ENCODE measurements around the gene CNNM4.

CNNM4 gene

GRCh38 chr2:96837575-96837974 is 76.9 kb downstream of the CNNM4 start:
- no peak for DNase-seq

DNA sequence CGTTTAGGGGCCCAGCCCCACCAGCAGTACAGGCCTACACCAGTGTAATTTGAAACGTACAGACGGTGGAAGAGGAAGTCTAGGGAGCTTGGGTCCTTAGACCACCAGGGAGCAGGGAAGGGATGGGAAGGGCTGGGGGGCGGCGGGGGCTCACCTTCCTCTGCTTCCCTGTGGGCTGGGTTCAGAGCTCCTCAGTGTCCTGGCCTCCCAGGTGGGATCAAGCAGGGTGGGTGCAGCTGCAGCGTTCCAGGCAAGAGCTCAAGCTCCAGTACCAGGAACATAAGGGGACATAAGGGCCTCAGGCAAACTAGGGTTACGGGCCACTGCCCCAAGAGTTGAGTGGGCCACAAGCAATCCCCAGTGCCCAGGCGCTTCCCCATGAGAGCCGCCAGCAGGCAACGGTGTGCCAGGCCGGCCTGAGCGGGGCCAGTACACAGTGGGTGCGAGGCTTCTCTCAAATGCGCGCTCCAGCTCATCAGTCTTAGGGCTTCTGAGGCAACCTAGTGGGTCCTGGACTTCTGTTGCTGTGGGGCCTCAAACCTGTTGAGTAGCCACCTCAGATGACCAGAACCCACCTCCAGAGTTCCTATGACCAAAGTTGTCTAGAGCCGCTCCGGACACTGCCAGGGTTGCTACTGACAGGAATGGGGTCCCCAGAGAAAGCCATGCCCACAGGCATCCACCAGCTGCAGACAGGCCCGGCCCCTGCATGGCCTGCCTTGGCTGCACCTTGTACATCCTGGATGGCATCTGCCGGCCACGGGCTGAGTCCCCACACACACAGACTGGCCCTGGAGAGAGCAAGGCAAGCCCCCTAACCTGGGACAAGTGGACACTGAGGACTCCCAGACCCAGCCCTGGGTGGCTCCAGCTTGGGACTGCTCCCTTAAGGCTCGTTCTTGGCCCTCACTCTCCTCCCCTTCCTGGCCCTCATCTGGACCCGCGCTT is 77.9 kb downstream of the CNNM4 start:
- no peak for DNase-seq

DNA sequence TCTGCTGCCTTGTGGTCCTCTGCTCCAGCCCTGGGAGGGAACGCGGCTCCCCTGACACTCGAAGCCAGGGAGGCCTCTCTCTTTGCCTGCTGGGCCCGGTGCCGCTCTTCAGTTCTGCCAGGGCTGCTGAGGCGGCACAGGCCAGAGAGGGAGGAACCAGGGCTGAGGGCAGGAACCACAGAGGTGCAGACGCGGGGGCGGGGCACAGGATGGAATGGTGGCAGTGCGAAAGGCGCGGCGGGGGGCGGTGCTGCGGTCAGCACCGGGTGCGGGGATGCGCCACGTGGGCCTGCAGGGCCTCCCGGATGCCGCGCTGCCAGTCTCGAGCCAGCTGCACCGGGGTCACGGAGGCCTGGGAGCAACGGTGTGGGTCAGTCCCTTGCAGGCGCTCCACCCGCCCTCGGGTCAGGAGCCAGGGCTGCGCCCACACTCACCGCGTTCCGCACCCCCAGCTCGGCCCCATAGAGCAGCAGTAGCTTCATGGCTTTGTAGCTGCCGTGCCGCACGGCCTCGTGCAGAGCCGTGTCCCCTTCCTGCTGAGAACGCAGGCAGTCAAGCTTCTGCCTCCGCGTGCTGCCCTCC is 78.7 kb downstream of the CNNM4 start:
- DNase-seq = peak; percentile 76 to 83

DNA sequence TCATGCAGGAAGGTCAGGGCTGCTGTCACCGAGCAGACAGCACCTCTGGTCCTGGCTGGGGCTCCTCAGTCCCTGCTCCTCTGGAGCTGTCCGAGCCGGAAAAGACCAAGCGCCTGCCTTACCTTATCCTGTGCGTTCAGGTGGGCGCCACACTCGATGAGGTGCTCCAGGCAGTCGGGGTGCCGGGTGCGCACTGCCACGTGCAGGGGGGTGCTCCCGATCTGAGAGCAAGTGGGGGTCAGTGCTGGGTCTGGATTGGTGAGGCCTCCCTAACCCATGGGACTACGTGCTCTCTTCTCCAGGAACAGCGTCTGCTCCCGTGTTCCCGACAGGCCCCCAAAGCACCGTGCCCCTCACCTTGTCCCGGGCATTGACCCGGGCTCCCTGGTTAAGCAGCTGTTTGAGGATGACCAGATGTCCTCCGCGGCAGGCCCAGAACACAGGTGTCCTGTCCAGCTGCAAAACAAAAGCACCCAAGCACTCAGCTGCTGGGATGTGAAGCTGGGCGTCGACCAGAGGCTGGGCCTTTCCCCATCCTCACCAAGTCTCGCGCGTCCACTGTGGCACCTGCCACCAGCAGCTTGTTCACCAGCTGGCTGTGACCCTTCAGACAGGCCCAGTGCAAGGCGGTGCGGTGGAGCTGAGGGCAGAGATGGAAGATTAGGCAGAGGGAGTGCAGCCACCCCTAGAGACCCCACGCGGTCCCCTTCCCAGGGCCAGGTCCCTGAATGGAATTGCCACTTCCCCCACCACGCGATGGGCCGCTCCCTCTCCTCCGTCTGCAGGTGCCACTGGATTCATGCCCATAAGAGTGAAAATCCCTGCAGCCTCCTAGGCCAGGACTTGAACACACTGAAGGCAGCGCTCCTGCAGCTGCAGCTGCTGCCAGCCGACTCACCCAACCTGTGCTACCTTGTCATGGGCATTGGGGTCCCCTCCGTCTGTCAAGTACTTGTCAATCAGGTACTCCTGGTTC is 79.5 kb downstream of the CNNM4 start:
- DNase-seq = no peak

DNA sequence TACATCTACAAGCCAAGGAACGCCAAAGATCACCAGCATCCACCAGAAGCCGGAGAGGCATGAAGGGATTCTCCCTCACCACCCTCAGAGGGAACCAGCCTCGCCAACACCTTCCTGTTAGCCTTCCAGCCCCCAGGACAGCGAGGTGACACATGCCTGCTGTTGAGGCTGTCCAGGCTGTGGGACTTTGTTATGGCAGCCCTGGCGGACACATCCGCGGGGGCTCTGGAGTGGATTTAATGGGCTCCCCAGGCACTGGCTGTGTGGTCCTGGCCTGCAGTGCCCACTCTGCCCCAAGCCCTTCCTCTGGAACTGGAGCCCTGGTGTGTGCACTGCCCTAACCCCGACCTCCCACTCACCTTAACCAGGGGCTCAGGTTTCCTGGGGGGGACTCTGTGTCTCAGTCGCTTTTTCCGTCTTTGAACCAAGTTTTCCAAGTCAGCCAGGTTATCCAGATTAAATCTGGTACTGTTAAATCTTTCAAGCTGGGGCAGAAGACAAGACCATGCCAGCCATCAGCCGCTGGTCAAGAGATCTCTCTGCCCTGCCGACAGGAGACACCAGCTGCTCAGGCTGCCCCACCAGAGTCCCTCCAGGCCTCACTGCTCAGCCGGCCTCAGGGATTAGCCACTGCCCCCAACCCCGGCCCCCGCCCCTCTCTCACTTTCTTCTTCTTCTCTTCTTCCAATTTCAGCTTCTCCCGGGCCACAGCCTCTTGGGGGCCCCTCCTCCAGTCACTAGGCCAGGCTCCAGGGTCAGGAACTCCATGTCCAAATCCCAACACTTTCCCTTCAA is 81.2 kb downstream of the CNNM4 start:
- no peak for DNase-seq

DNA sequence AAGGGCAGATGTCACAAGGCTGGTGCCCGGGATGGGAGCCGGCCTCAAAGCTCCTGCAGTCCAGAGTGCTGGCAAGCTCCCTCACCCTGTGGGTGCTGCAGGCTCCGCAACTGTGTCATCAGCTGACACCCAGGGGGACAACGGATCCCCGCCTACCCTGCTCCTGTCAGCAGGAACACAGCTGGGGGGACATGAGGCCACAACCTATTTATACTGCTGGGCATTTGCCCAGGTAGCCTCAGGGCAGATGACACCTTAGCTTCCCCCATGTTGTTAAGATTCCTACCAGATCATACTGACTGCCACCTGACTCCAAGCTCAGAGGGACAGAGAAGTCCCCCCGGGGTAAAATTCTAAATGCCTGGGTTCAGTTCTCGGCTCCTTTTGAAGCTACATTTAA is 81.9 kb downstream of the CNNM4 start:
- no peak for DNase-seq

- DNase-seq = no peak
Measured at GRCh38 chr2:96843538-96844268, 83.0 kb downstream of the CNNM4 start, which contains the start of gene ANKRD23. ANKRD23 (minus strand) TSS chr2:96844021; CDS start chr2:96843992, 29 bp downstream.

DNA sequence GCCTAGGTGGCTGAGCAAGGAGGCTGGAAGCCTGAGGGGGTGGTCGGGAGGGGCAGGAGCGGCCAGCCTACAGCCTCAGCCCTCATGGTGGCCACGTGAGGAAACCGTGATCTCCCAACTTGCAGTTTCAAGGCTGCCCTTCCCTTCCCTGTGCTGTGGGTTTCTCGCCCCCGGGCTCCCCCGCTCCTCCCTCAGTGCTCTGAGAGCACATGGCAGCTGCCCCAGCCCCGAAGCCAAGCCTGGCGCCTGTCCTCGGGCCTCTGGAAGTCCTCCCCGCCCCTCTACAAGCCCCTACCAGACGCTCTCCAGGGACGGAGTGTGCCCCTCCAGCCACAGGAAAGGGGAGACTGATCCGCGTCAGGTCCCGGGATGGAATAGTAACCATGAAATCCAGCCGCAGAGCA is 83.7 kb downstream of the CNNM4 start:
- no peak for DNase-seq

- no peak for DNase-seq
Measured at GRCh38 chr2:96846825-96847224, 86.1 kb downstream of the CNNM4 start.

GRCh38 chr2:96847586-96847985 is 86.9 kb downstream of the CNNM4 start:
- no peak for DNase-seq

DNA sequence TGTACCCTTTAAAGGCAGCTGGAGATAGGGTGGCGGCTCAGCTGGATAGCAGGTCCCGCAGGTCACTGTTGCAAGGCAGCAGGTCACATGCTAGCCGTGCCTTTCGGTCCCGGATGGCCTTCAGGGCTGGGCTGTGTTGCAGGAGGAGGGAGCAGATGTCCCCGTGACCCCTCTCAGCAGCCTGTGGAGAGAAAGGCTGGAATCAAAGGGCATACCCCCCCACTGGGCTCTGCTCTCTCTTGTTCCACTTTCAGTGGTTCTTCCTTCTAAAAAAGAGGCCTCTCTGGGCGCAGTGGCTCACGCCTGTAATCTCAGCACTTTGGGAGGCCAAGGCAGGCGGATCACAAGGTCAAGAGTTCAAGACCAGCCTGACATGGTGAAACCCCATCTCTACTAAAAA is 87.6 kb downstream of the CNNM4 start:
- no peak for DNase-seq

- no peak for DNase-seq
Measured at GRCh38 chr2:96852667-96853066, 92.0 kb downstream of the CNNM4 start.

DNA sequence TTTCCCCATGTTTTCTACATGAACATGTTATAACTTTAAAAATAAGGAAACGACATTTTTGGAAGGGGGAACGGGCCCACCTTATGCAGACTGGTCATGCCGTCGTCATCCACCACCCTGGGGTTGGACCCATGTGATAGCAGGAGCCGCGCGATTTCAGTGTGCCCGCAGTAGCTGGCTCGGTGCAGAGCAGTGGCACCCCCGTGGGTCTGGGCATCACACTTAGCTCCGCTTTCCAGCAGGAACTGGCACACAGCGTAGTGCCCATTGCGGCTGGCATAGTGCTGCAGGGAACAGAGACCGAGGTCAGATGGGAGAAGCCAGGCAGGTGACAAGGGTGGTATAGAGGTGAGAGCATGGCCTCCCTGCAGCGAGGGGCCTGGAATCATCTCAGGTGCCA is 92.6 kb downstream of the CNNM4 start:
- no peak for DNase-seq

- DNase-seq = peak in 1 of 2 donors; percentile 35
Measured at GRCh38 chr2:96856776-96857666, 96.3 kb downstream of the CNNM4 start.

DNA sequence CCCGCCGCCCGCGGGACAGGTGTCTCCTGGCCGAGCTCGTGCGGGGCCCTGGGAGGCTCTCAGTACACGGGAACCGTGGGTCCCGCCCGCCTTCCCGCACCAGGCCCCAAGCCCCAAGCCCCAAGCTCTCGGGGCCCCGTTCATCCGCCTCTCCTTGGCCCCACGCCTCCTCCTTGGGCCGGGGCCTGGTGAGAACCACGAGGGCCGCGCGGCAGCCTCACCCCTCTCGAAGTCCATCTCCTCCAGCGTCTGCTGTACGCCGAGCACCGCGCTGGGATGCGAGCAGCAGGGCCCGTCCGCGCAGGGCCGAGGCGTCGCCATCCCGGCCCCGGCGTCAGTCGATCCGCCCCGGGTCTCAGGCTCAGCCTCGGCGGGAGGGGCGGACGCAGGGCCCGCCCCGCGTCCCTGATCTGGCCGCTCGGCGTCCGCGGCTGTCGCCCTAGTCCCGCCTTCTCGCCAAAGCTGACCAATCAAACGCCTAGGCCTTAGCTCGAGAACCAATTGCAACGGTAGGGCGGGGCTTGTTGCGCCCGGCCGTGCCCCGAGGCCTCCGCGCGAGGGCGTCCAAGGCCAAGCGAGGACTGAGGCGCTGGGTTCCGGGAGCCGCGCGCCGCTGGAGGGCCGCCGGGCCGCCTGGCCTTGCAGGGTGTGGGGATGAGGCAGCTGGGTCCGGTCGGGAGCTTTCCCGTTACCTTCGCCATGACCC is 97.1 kb downstream of the CNNM4 start, which contains the start of gene ANKRD39:
TSS of gene ANKRD39 (minus strand) at position 350 of the 706 bp plus-strand sequence. CDS start at position 321, 29 bp downstream.
- peak; percentile 97 to 98 for DNase-seq

DNA sequence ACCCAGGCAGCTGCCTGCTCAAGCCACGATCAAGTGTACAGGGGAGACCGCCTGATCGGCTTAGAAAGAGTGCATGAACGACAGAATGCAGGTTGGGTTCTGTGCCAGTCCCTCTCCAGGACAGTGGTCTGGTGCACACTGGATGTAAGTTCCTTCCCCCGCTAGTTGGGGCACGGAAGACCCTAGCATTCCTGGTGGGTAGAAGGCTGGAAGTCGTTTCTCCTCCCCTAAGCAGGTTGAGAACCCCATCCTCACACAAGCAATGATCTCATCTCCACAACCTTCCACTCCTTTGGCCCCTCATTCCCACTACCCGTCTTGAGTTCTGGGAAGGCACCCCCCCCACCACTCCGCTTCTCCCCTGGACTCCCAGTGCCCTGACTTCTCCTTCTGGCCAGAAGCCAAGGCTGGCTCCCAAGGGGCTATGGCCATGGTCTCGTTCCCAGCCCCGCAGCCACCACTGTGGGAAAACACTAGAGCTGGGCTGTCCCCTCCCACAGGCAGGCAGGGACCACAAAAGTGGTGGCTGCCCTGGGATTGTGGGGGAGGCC is 98.5 kb downstream of the CNNM4 start:
- no peak for DNase-seq

DNA sequence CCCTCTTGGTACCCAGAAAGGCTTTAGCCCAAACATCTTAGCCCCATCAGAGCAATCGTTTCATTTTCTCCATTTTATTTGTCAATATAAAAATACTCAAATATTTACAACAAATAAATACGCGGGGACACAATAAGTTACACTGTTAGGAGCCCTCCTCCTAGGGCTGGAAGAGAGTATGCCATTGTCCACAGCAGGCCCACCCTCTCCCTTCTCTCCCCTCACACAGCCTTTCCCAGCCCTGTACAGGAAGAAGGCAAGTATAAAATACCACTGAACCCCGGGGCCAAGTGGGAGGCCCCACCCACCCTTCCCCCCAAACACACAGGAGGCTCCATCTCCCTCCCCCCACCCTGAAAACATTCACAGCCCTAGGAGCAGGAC is 99.0 kb downstream of the CNNM4 start:
- no peak for DNase-seq

DNA sequence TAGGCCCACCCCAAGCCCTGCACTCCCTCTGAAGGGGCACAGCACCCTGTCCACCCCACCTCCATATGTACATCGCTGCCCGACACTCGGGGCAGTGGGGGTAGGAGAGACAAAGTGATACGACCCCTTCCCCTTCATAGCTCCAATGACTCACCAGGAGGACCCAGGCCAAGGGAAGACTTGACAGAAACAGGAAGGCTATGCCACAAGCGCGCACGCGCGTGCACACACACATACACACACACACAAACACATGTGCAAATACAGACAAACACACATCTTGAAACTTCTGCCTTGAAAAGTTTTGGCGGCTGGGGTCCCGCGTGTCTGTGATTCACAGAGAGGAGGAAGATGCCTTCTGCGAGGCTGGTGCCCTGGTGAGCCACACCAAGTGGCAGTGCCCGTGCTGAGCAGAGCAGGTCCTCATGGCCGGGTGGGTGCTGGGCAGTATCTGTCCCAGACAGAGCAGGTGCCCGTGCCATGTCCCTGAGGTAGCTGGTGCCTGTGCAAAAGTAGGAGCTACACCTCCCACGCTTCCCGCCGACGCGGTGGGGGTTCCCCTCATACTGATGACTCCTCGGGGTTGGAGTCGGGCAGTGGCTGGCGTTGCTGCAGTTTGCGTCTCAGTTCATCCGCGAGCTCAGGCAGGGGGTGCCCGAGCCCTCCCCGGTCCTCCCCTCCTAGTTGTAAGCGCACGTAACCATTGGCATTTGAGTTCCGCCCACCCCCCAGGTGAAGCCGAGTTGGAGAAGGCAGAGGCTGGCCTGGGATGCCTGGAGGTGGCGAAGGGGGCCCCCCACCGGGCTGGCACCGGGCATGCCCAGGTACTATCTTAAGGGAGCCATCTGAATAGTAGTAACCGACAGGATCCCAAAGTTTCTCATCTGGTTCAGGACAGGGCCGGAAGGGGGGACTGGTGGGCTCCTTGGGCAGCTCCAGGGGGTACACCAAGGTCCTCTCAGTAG is 99.6 kb downstream of the CNNM4 start:
- peak; percentile 54 to 60 for DNase-seq
